GM23338 (cell line): ENCODE data around the gene RIN3. TPM values are rescaled to one million over a fixed set of nuclear protein-coding genes. Genes with fewer than 3 reads are reported as not detected.

Experiments
- ATAC-seq: fragments of 200-7000 bp; cut with Tn5 transposase; 3 replicates; pipeline ENCODE4 v1.9.1; 2020
- DNase-seq: peaks from one replicate; pipeline ENCODE4 v3.0.0-alpha.2; 2015; ENCODE audit warnings: low spot score
- H2AFZ ChIP-seq: fragments of 200-600 bp; sonication (generic); 2 replicates; pipeline ENCODE4 v1.8.0; 2016; ENCODE audit warnings: antibody characterized with exemption, mild to moderate bottlenecking, moderate library complexity
- H3F3A ChIP-seq: fragments of 200-600 bp; sonication (generic); replicated peaks from 2 replicates; pipeline ENCODE4 v1.8.0; 2017; ENCODE audit warnings: antibody characterized with exemption, mixed run types, low read depth
- H3K27ac ChIP-seq: fragments of 200-600 bp; sonication (generic); 2 replicates; pipeline ENCODE4 v1.6.1; 2016; ENCODE audit warnings: low read depth
- H3K27me3 ChIP-seq: fragments of 200-600 bp; sonication (generic); 2 replicates; pipeline ENCODE4 v1.8.0; 2016; ENCODE audit warnings: mild to moderate bottlenecking, mixed run types, moderate library complexity; ENCODE audit not compliant: insufficient read depth
- H3K36me3 ChIP-seq: fragments of 200-600 bp; sonication (generic); 2 replicates; pipeline ENCODE4 v1.8.0; 2016; ENCODE audit warnings: mild to moderate bottlenecking; ENCODE audit not compliant: insufficient read depth
- H3K4me1 ChIP-seq: fragments of 200-600 bp; sonication (generic); 2 replicates; pipeline ENCODE4 v1.8.0; 2016; ENCODE audit warnings: mild to moderate bottlenecking, moderate library complexity; ENCODE audit not compliant: insufficient read depth
- H3K4me2 ChIP-seq: fragments of 200-600 bp; sonication (generic); 2 replicates; pipeline ENCODE4 v1.7.1; 2017; ENCODE audit warnings: mixed run types
- H3K4me3 ChIP-seq: fragments of 200-600 bp; sonication (generic); 2 replicates; pipeline ENCODE4 v1.6.1; 2016; ENCODE audit warnings: mixed run types
- H3K79me2 ChIP-seq: fragments of 200-600 bp; sonication (generic); replicated peaks from 2 replicates; pipeline ENCODE4 v1.8.0; 2017; ENCODE audit warnings: mild to moderate bottlenecking; ENCODE audit not compliant: insufficient read depth
- H3K9me2 ChIP-seq: fragments of 200-600 bp; sonication (generic); 2 replicates; pipeline ENCODE4 v1.8.0; 2017; ENCODE audit not compliant: insufficient read depth
- H4K20me1 ChIP-seq: fragments of 200-600 bp; sonication (generic); replicated peaks from 2 replicates; pipeline ENCODE4 v1.8.0; 2017; ENCODE audit warnings: mild to moderate bottlenecking; ENCODE audit not compliant: insufficient read depth
- H3K27ac Mint-ChIP-seq: 2 replicates; pipeline ENCODE4 v1.8.0; 2020; ENCODE audit warnings: inconsistent platforms, mild to moderate bottlenecking, moderate library complexity, mixed read lengths
- H3K27me3 Mint-ChIP-seq: 3 replicates; pipeline ENCODE4 v1.8.0; 2022; ENCODE audit warnings: low read depth, mild to moderate bottlenecking, moderate library complexity, mixed read lengths, inconsistent platforms; ENCODE audit not compliant: insufficient read depth, poor library complexity
- H3K36me3 Mint-ChIP-seq: 3 replicates; pipeline ENCODE4 v1.8.0; 2021; ENCODE audit warnings: low read depth, mild to moderate bottlenecking, inconsistent platforms, moderate library complexity, mixed read lengths
- H3K4me1 Mint-ChIP-seq: 3 replicates; pipeline ENCODE4 v1.8.0; 2020; ENCODE audit warnings: mild to moderate bottlenecking, inconsistent platforms, mixed read lengths
- H3K4me3 Mint-ChIP-seq: 3 replicates; pipeline ENCODE4 v1.8.0; 2021; ENCODE audit warnings: moderate library complexity, mild to moderate bottlenecking, inconsistent platforms, mixed read lengths
- H3K9me3 Mint-ChIP-seq: 3 replicates; pipeline ENCODE4 v1.8.0; 2020; ENCODE audit warnings: moderate library complexity, mild to moderate bottlenecking, inconsistent platforms, mixed read lengths
- CREB1 ChIP-seq: fragments of 250-450 bp; sonication (Bioruptor Pico); IDR thresholded peaks from 2 replicates; pipeline ENCODE4 v1.5.0; 2020; ENCODE audit warnings: low read depth, mild to moderate bottlenecking, moderate library complexity
- CTCF ChIP-seq, 2 experiments: fragments of 200-600 bp in 1 of 2; sonication (generic) in 1 of 2; conservative IDR thresholded peaks; 2 replicates each; pipeline versions ENCODE4 v1.5.1 to v1.6.1; 2016 to 2017; ENCODE audit warnings: antibody characterized with exemption in 2 of 2, low read depth in 2 of 2, mild to moderate bottlenecking in 2 of 2, moderate library complexity in 1 of 2
- EZH2 ChIP-seq: fragments of 200-600 bp; sonication (generic); IDR thresholded peaks from one replicate; pipeline ENCODE4 v1.8.0; 2017; ENCODE audit warnings: antibody characterized with exemption, mild to moderate bottlenecking, low read depth; ENCODE audit not compliant: unreplicated experiment
- EZH2phosphoT487 ChIP-seq: fragments of 200-600 bp; sonication (generic); IDR thresholded peaks from one replicate; pipeline ENCODE4 v1.8.1; 2018; ENCODE audit warnings: antibody characterized with exemption; ENCODE audit not compliant: unreplicated experiment
- JUNB ChIP-seq: IDR thresholded peaks from one replicate; pipeline ENCODE4 v1.6.1; 2016; ENCODE audit warnings: antibody characterized with exemption; ENCODE audit not compliant: unreplicated experiment
- NANOG ChIP-seq: IDR thresholded peaks from 2 replicates; pipeline ENCODE4 v1.6.1; 2016; ENCODE audit warnings: antibody characterized with exemption, borderline replicate concordance
- POLR2AphosphoS5 ChIP-seq: IDR thresholded peaks from 2 replicates; pipeline ENCODE4 v1.6.1; 2016; ENCODE audit warnings: antibody characterized with exemption, low read depth
- STAT1 ChIP-seq: IDR thresholded peaks from one replicate; pipeline ENCODE4 v1.6.1; 2016; ENCODE audit warnings: antibody characterized with exemption; ENCODE audit not compliant: unreplicated experiment
- ZNF114 ChIP-seq: fragments of 250-450 bp; sonication (Bioruptor Pico); IDR thresholded peaks from 2 replicates; pipeline ENCODE4 v1.5.0; 2020; ENCODE audit warnings: mild to moderate bottlenecking, moderate library complexity
- ZNF331 ChIP-seq: fragments of 250-450 bp; sonication (Bioruptor Pico); IDR thresholded peaks from 2 replicates; pipeline ENCODE4 v1.5.0; 2020; ENCODE audit warnings: low read depth, mild to moderate bottlenecking, moderate library complexity
- ZNF462 ChIP-seq: fragments of 250-450 bp; sonication (Bioruptor Pico); IDR thresholded peaks from 2 replicates; pipeline ENCODE4 v1.5.0; 2020; ENCODE audit warnings: mild to moderate bottlenecking, moderate library complexity
- polyA plus RNA-seq: library from polyadenylated mRNA; unstranded; fragments of >200 nt; fragmentation: Nextera tagmentation; extraction: Ambion mirVana; gene quantifications from 2 replicates; pipeline ENCODE4 v1.2.1, GENCODE V29; 2016
- total RNA-seq: library from RNA; depleted of rRNA; stranded (reverse); fragments of >200 nt; shearing (Covaris generic); gene quantifications from 2 replicates; pipeline ENCODE4 v1.2.3, GENCODE V29; 2014
- TF ChIP-seq, protein P1 (sequence below): IDR thresholded peaks from 2 replicates; pipeline ENCODE4 v1.6.1; 2016; ENCODE audit warnings: antibody characterized with exemption

Gene RIN3
- total and polyA plus RNA-seq, 2 experiments from 2014 or later: 0.97 to 1.5 TPM

DNA sequence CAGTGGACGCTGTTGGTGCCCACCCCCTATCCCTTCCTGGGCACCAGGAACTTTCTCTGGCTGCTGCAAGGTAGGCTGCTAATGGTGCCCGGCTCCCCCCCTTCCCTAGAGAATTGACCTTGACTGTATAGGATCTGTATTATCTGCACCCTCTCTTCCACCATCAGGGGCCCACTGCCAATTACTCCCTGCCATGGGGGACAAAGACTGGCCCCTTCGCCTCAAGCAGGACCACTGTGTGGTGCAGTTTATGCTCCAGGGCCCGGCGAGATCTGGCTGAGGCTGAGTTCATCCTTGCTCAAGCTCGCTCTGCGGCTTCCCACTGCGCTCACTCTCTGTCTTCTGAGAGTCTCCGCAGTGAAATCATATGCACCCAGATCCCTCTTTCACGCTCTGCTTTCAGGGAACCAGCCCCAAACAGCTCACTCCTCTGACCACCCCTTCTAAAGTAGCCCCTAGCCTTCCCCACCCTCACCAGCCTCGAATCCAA lies 139.6 kb downstream of the RIN3 start:
- no peaks in the 10 kb centered on the region; the same call in 1 of the 3 replicates for H3K9me3 Mint-ChIP-seq
- no peaks in the 10 kb centered on the region for H3K79me2 ChIP-seq
- no peaks in the 10 kb centered on the region for H3K27me3 ChIP-seq
- TF ChIP-seq EZH2phosphoT487 (no peak), ZNF331 (CRISPR knock-in tag) (no peak), ZNF462 (CRISPR knock-in tag) (no peak), JUNB (no peak), NANOG (no peak), CREB1 (CRISPR knock-in tag) (no peak), POLR2AphosphoS5 (no peak), CTCF (conservative IDR thresholded peaks at IDR 0.05; ENCODE audit: low read depth in 2 of 2) (no peak), ZNF114 (CRISPR knock-in tag) (no peak), EZH2 (no peak), STAT1 (no peak)
- TF ChIP-seq, protein P1, sequence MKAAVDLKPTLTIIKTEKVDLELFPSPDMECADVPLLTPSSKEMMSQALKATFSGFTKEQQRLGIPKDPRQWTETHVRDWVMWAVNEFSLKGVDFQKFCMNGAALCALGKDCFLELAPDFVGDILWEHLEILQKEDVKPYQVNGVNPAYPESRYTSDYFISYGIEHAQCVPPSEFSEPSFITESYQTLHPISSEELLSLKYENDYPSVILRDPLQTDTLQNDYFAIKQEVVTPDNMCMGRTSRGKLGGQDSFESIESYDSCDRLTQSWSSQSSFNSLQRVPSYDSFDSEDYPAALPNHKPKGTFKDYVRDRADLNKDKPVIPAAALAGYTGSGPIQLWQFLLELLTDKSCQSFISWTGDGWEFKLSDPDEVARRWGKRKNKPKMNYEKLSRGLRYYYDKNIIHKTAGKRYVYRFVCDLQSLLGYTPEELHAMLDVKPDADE: no peak
- no peaks in the 10 kb centered on the region for H3K9me2 ChIP-seq
- H2AFZ ChIP-seq: no peak overlapping the region
- peaks cover 11% of the 10 kb centered on the region for H3K27me3 Mint-ChIP-seq
- DNase-seq (no peak), ATAC-seq (no peak)
- no peaks in the 10 kb centered on the region for H4K20me1 ChIP-seq
- no peak overlapping the region for H3K4me2 ChIP-seq
- no peak overlapping the region for H3K27ac Mint-ChIP-seq
- no peaks in the 10 kb centered on the region for H3F3A ChIP-seq
- no peak overlapping the region for H3K4me3 Mint-ChIP-seq
- no peak overlapping the region for H3K4me3 ChIP-seq
- H3K4me1 Mint-ChIP-seq: no peaks in the 10 kb centered on the region; the same call in 1 of the 3 replicates
- no peak overlapping the region for H3K27ac ChIP-seq
- H3K36me3 ChIP-seq: no peaks in the 10 kb centered on the region
- no peaks in the 10 kb centered on the region; the same call in 2 of the 3 replicates for H3K36me3 Mint-ChIP-seq
- H3K4me1 ChIP-seq: no peaks in the 10 kb centered on the region
